Activated CD4-positive, alpha-beta T cell treated with anti-CD3 and anti-CD28 coated beads, Interleukin-2, amount 50 U/mL, for 48 hours (primary cell): ENCODE measurements around the gene TCF12.
"Not testable (repeated sequence)": the region's sequence is repeated elsewhere in the genome, so short reads cannot be mapped to it uniquely, and the experiment has no call there.

ENCODE experiments used
- DNase-seq, 2 experiments: peaks; one replicate each; pipeline ENCODE4 v3.0.0-alpha.2; 2020

The TCF12 gene

GRCh38 chr15:57149196-57149595, 230.8 kb downstream of the TCF12 start:
- DNase-seq: no peak

GRCh38 chr15:57150066-57150865, 231.8 kb downstream of the TCF12 start:
- DNase-seq: no peak

GRCh38 chr15:57150866-57151203, 232.4 kb downstream of the TCF12 start:
- not testable (repeated sequence) for DNase-seq

- no peak for DNase-seq
These were observed 233.7 kb downstream of the TCF12 start for GRCh38 chr15:57152133-57152532.

- DNase-seq: peak in 1 of 2 experiments; percentile 11
These were observed 234.5 kb downstream of the TCF12 start for GRCh38 chr15:57152666-57153539.

- DNase-seq: no peak
These were observed 237.9 kb downstream of the TCF12 start for GRCh38 chr15:57156210-57156884.

- no peak for DNase-seq
These were observed 240.1 kb downstream of the TCF12 start for GRCh38 chr15:57158589-57158988.

- DNase-seq: no peak
These were observed 240.7 kb downstream of the TCF12 start for GRCh38 chr15:57158997-57159668.

- DNase-seq: no peak
These were observed 241.3 kb downstream of the TCF12 start for GRCh38 chr15:57159767-57160166.

- no peak for DNase-seq
These were observed 242.5 kb downstream of the TCF12 start for GRCh38 chr15:57160823-57161560.

- not testable (repeated sequence) for DNase-seq
These were observed 245.8 kb downstream of the TCF12 start for GRCh38 chr15:57164251-57164650.

GRCh38 chr15:57165992-57166391, 247.5 kb downstream of the TCF12 start:
- DNase-seq: no peak

GRCh38 chr15:57167821-57168395, 249.5 kb downstream of the TCF12 start:
- no peak for DNase-seq

GRCh38 chr15:57169643-57170042, 251.2 kb downstream of the TCF12 start:
- DNase-seq: no peak

GRCh38 chr15:57171426-57171825, 253.0 kb downstream of the TCF12 start:
- no peak for DNase-seq

- DNase-seq: no peak
These were observed 254.5 kb downstream of the TCF12 start for GRCh38 chr15:57172925-57173324.

GRCh38 chr15:57183041-57183440, 264.6 kb downstream of the TCF12 start:
- DNase-seq: no peak

- DNase-seq: no peak
These were observed 265.3 kb downstream of the TCF12 start for GRCh38 chr15:57183614-57184344.

- no peak for DNase-seq
These were observed 266.1 kb downstream of the TCF12 start for GRCh38 chr15:57184502-57184901.

- no peak for DNase-seq
These were observed 267.1 kb downstream of the TCF12 start for GRCh38 chr15:57185507-57186074.

GRCh38 chr15:57189466-57189865, 271.0 kb downstream of the TCF12 start:
- DNase-seq: no peak
